ENCODE measurements around the gene ASL. TPM values are rescaled to one million over a fixed set of nuclear protein-coding genes. Genes with fewer than 3 reads are reported as not detected.

ASL gene
- total and polyA plus RNA-seq, 4 donors: 60.3 to 272 (median 252) TPM

GRCh38 chr7:66039094-66039670 lies 36.4 kb upstream of the ASL start:
- DNase-seq (ENCODE audit: low spot score): no peak
- 53% methylated on average over 3 of the region's 3 CpGs for WGBS
- TF ChIP-seq CTCF (IDR thresholded peaks at IDR 0.05; ENCODE audit: low read depth, low read length, missing input control) (no peak), RAD21 (IDR thresholded peaks at IDR 0.05) (peak in 1 of 2 donors; percentile 21), REST (IDR thresholded peaks at IDR 0.05) (no peak), SP1 (IDR thresholded peaks at IDR 0.05) (peak; percentile 44), EGR1 (IDR thresholded peaks at IDR 0.05; ENCODE audit: low read depth in 2 of 2) (no peak), TAF1 (conservative IDR thresholded peaks at IDR 0.05) (peak; percentile 13), MAX (IDR thresholded peaks at IDR 0.05) (no peak), NR2F2 (IDR thresholded peaks at IDR 0.05) (no peak), HNF4A (conservative IDR thresholded peaks at IDR 0.05) (peak; percentile 10 to 12), ZBTB33 (IDR thresholded peaks at IDR 0.05) (no peak), FOXA2 (IDR thresholded peaks at IDR 0.05) (peak; percentile 40), ATF3 (IDR thresholded peaks at IDR 0.05) (no peak), HNF4G (IDR thresholded peaks at IDR 0.05) (no peak), JUND (IDR thresholded peaks at IDR 0.05) (no peak)
- no peaks in the 10 kb centered on the region for H3K9me3 ChIP-seq (ENCODE audit: control insufficient read depth in 4 of 4, low read length in 3 of 4)
- peaks cover 5 to 40% (median 11%) of the 10 kb centered on the region in 4 donors for H3K4me1 ChIP-seq (ENCODE audit: control insufficient read depth in 4 of 4, insufficient read depth in 4 of 4, low read length in 3 of 4)
- peak overlapping the region in 1 of 2 donors; percentile 23 for H3K9ac ChIP-seq (ENCODE audit: low read depth in 1 of 2, low read length in 2 of 2)
- H3K27me3 ChIP-seq (ENCODE audit: control insufficient read depth in 4 of 4, insufficient read depth in 4 of 4, low read length in 3 of 4): no peaks in the 10 kb centered on the region
- no peaks in the 10 kb centered on the region for H3K36me3 ChIP-seq (ENCODE audit: control insufficient read depth in 4 of 4, insufficient read depth in 3 of 4, low read depth in 1 of 4, low read length in 3 of 4)
- no peak overlapping the region for H3K4me3 ChIP-seq (ENCODE audit: low read depth in 1 of 3, low read length in 3 of 3)
- H3K27ac ChIP-seq (ENCODE audit: low read depth in 1 of 2, low read length in 2 of 2): peak overlapping the region; percentile 11 to 36
